Astrocyte (in vitro differentiated cells and primary cell): ENCODE data around the gene KHDC1L. TPM values are rescaled to one million over a fixed set of nuclear protein-coding genes. Genes with fewer than 3 reads are reported as not detected.

ENCODE experiments used
- DNase-seq: peaks from one replicate; pipeline ENCODE4 v3.0.0-alpha.2; 2010; ENCODE audit warnings: low read depth
- FAIRE-seq: peaks from 2 replicates; lab custom pipeline; 2011; peaks lifted over from hg19 to GRCh38; lab: Jason Lieb, UNC
- H2AFZ ChIP-seq: 2 replicates; pipeline ENCODE4 v1.6.0; 2012; ENCODE audit warnings: low read depth, low read length, inconsistent platforms
- H3K27ac ChIP-seq: 2 replicates; pipeline ENCODE4 v1.5.1; 2011; ENCODE audit warnings: low read depth, low read length, inconsistent platforms
- H3K27me3 ChIP-seq: 2 replicates; pipeline ENCODE4 v1.6.0; 2011; ENCODE audit warnings: low read length, inconsistent platforms; ENCODE audit not compliant: insufficient read depth
- H3K36me3 ChIP-seq: 2 replicates; pipeline ENCODE4 v1.5.1; 2011; ENCODE audit warnings: low read length, inconsistent platforms; ENCODE audit not compliant: insufficient read depth
- H3K4me1 ChIP-seq: 2 replicates; pipeline ENCODE4 v1.5.1; 2011; ENCODE audit warnings: low read length, inconsistent platforms; ENCODE audit not compliant: insufficient read depth
- H3K4me2 ChIP-seq: 2 replicates; pipeline ENCODE4 v1.6.0; 2012; ENCODE audit warnings: low read length, inconsistent platforms
- H3K4me3 ChIP-seq: 2 replicates; pipeline ENCODE4 v1.5.1; 2011; ENCODE audit warnings: low read depth, mild to moderate bottlenecking, low read length, inconsistent platforms; ENCODE audit not compliant: insufficient read depth
- H3K79me2 ChIP-seq: 2 replicates; pipeline ENCODE4 v1.6.0; 2012; ENCODE audit warnings: mild to moderate bottlenecking, low read length, inconsistent platforms; ENCODE audit not compliant: insufficient read depth
- H3K9ac ChIP-seq: 2 replicates; pipeline ENCODE4 v1.6.0; 2012; ENCODE audit warnings: mild to moderate bottlenecking, low read length, inconsistent platforms
- H3K9me3 ChIP-seq: 2 replicates; pipeline ENCODE4 v1.5.1; 2012; ENCODE audit warnings: low read depth, mild to moderate bottlenecking, low read length, inconsistent platforms; ENCODE audit not compliant: insufficient read depth
- H4K20me1 ChIP-seq: 2 replicates; pipeline ENCODE4 v1.6.0; 2012; ENCODE audit warnings: low read length, inconsistent platforms; ENCODE audit not compliant: insufficient read depth
- H3K27ac Mint-ChIP-seq: one replicate; pipeline ENCODE4 v1.8.0; 2021; ENCODE audit warnings: mild to moderate bottlenecking, mixed read lengths; ENCODE audit not compliant: unreplicated experiment
- H3K27me3 Mint-ChIP-seq: one replicate; pipeline ENCODE4 v1.8.0; 2021; ENCODE audit warnings: low read depth, mixed read lengths; ENCODE audit not compliant: unreplicated experiment
- H3K36me3 Mint-ChIP-seq: one replicate; pipeline ENCODE4 v1.8.0; 2021; ENCODE audit warnings: low read depth, mixed read lengths; ENCODE audit not compliant: unreplicated experiment
- H3K4me1 Mint-ChIP-seq: one replicate; pipeline ENCODE4 v1.8.0; 2021; ENCODE audit warnings: low read depth, mixed read lengths; ENCODE audit not compliant: unreplicated experiment
- H3K4me3 Mint-ChIP-seq: one replicate; pipeline ENCODE4 v1.8.0; 2021; ENCODE audit warnings: mild to moderate bottlenecking, moderate library complexity, mixed read lengths; ENCODE audit not compliant: unreplicated experiment
- H3K9me3 Mint-ChIP-seq: one replicate; pipeline ENCODE4 v1.8.0; 2021; ENCODE audit warnings: mild to moderate bottlenecking, mixed read lengths; ENCODE audit not compliant: unreplicated experiment
- CTCF ChIP-seq: IDR thresholded peaks from 2 replicates; pipeline ENCODE4 v1.5.1; 2011; ENCODE audit warnings: low read depth, mild to moderate bottlenecking, inconsistent platforms, low read length, moderate library complexity; ENCODE audit not compliant: insufficient read depth
- EZH2 ChIP-seq: IDR thresholded peaks from 2 replicates; pipeline ENCODE4 v1.6.1; 2012; ENCODE audit warnings: mild to moderate bottlenecking, low read length, inconsistent platforms; ENCODE audit not compliant: insufficient read depth
- total RNA-seq: library from RNA; stranded (reverse); gene quantifications from 2 replicates; pipeline ENCODE4 v1.2.1, GENCODE V29; 2021

Gene KHDC1L
- total RNA-seq, 1 donor from 2014 or later, result not detected

GRCh38 chr6:73252703-73253102 lies 27.4 kb upstream of the KHDC1L start:
- H3K9me3 ChIP-seq, result no peaks in the 10 kb centered on the region
- H3K79me2 ChIP-seq, result no peaks in the 10 kb centered on the region
- FAIRE-seq, result no peak
- Mint-ChIP-seq H3K27me3 (no peaks in the 10 kb centered on the region), H3K36me3 (no peaks in the 10 kb centered on the region), H3K27ac (no peak overlapping the region), H3K9me3 (no peaks in the 10 kb centered on the region), H3K4me1 (no peaks in the 10 kb centered on the region), H3K4me3 (no peak overlapping the region)
- TF ChIP-seq EZH2 (no peak), CTCF (no peak)
- H3K4me2 ChIP-seq, result no peak overlapping the region
- H3K4me1 ChIP-seq, result no peaks in the 10 kb centered on the region
- no peak overlapping the region for H3K9ac ChIP-seq
- no peak for DNase-seq
- no peaks in the 10 kb centered on the region for H4K20me1 ChIP-seq
- H3K4me3 ChIP-seq, result no peak overlapping the region
- H2AFZ ChIP-seq, result no peak overlapping the region
- no peaks in the 10 kb centered on the region for H3K27me3 ChIP-seq
- no peak overlapping the region for H3K27ac ChIP-seq
- no peaks in the 10 kb centered on the region for H3K36me3 ChIP-seq

- H3K27me3 Mint-ChIP-seq, result no peaks in the 10 kb centered on the region
- H3K9me3 ChIP-seq, result no peaks in the 10 kb centered on the region
- H3K4me1 ChIP-seq, result no peaks in the 10 kb centered on the region
- H3K9ac ChIP-seq, result no peak overlapping the region
- TF ChIP-seq CTCF (no peak), EZH2 (no peak)
- no peak overlapping the region for H3K4me3 Mint-ChIP-seq
- H3K4me1 Mint-ChIP-seq, result no peaks in the 10 kb centered on the region
- no peak overlapping the region for H3K27ac ChIP-seq
- H3K9me3 Mint-ChIP-seq, result no peaks in the 10 kb centered on the region
- H3K79me2 ChIP-seq, result no peaks in the 10 kb centered on the region
- H2AFZ ChIP-seq, result no peak overlapping the region
- no peak for FAIRE-seq
- H3K4me2 ChIP-seq, result no peak overlapping the region
- no peaks in the 10 kb centered on the region for H4K20me1 ChIP-seq
- DNase-seq, result no peak
- no peak overlapping the region for H3K27ac Mint-ChIP-seq
- H3K4me3 ChIP-seq, result no peak overlapping the region
- H3K36me3 Mint-ChIP-seq, result no peaks in the 10 kb centered on the region
- H3K36me3 ChIP-seq, result no peaks in the 10 kb centered on the region
- no peaks in the 10 kb centered on the region for H3K27me3 ChIP-seq
These were observed 24.7 kb upstream of the KHDC1L start for GRCh38 chr6:73250016-73250415.

- no peaks in the 10 kb centered on the region for H4K20me1 ChIP-seq
- no peak overlapping the region for H3K9ac ChIP-seq
- DNase-seq, result no peak
- FAIRE-seq, result no peak
- H3K4me3 ChIP-seq, result no peak overlapping the region
- H3K27me3 ChIP-seq, result no peaks in the 10 kb centered on the region
- no peaks in the 10 kb centered on the region for H3K36me3 ChIP-seq
- H2AFZ ChIP-seq, result no peak overlapping the region
- Mint-ChIP-seq H3K4me3 (no peak overlapping the region), H3K4me1 (no peaks in the 10 kb centered on the region), H3K27ac (no peak overlapping the region), H3K36me3 (no peaks in the 10 kb centered on the region), H3K27me3 (no peaks in the 10 kb centered on the region), H3K9me3 (no peaks in the 10 kb centered on the region)
- TF ChIP-seq EZH2, result no peak
- no peak for TF ChIP-seq CTCF
- no peaks in the 10 kb centered on the region for H3K4me1 ChIP-seq
- no peak overlapping the region for H3K4me2 ChIP-seq
- no peaks in the 10 kb centered on the region for H3K79me2 ChIP-seq
- H3K9me3 ChIP-seq, result no peaks in the 10 kb centered on the region
- no peak overlapping the region for H3K27ac ChIP-seq
These were observed 23.1 kb upstream of the KHDC1L start for GRCh38 chr6:73248192-73248903.
